Measurements from ENCODE around the gene SEMA5A.

DNA sequence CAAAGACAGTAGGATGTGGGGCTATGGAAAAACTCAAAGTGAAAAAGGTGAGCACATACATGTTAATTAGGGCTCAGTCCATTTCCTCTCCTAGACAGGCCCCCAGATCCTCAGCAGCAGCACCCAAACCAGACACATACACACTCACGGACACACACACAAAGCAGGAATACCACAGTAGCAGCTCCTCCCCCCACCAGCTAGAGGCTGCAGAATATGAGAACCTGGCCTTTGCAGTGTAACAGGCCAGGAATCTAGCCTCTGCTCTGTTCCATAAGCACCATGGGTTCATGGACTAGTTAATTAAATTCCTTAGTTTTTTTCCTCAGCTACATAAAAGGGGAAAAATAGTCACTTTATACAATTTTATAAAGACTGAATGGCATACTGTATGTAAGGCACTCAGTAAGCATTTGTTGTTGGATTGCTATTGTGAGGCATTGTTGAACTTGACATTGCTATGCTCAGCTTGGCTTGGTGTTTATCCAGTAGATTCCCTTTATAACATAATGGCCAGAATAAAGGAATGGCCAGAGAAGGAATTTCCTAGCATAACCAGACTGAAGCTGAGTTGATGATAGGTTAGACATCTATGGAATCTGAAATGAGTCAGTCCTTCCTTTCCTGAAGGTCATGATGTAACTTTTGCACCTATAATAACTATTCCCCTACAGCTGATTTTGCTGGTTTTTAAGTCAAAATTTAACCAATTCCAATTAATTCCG, 186.8 kb downstream of the SEMA5A start:
- TF ChIP-seq, protein P1, sequence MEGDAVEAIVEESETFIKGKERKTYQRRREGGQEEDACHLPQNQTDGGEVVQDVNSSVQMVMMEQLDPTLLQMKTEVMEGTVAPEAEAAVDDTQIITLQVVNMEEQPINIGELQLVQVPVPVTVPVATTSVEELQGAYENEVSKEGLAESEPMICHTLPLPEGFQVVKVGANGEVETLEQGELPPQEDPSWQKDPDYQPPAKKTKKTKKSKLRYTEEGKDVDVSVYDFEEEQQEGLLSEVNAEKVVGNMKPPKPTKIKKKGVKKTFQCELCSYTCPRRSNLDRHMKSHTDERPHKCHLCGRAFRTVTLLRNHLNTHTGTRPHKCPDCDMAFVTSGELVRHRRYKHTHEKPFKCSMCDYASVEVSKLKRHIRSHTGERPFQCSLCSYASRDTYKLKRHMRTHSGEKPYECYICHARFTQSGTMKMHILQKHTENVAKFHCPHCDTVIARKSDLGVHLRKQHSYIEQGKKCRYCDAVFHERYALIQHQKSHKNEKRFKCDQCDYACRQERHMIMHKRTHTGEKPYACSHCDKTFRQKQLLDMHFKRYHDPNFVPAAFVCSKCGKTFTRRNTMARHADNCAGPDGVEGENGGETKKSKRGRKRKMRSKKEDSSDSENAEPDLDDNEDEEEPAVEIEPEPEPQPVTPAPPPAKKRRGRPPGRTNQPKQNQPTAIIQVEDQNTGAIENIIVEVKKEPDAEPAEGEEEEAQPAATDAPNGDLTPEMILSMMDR (IDR thresholded peaks at IDR 0.05) = no peak
- no peak for TF ChIP-seq POLR2A (IDR thresholded peaks at IDR 0.05)
- no peak for TF ChIP-seq EP300 (IDR thresholded peaks at IDR 0.05)

All from gastroesophageal sphincter (tissue), 3 donors.